Stimulated activated CD8-positive, alpha-beta memory T cell treated with anti-CD3 and anti-CD28 coated beads, Interleukin-12 subunit alpha, Interleukin-12 subunit beta, amount 100 ng/mL, for 24 hours (primary cell): ENCODE measurements around the gene PARP3.
"Not testable (repeated sequence)": the region's sequence is repeated elsewhere in the genome, so short reads cannot be mapped to it uniquely, and the experiment has no call there.

Experiments
- DNase-seq: peaks from one replicate; pipeline ENCODE4 v3.0.0-alpha.2; 2020; ENCODE audit errors: extremely low read depth

The PARP3 gene

GRCh38 chr3:51941798-51942602 is at the start of gene PARP3, which contains the start of gene RRP9:
Gene PARP3, plus strand, starts transcription at chr3:51942363. Its CDS starts 993 bp downstream, at chr3:51943356.
Gene RRP9, minus strand, starts transcription at chr3:51941904. Its CDS starts 37 bp downstream, at chr3:51941867.
- peak; percentile 100 for DNase-seq

GRCh38 chr3:51894391-51894790 is 47.8 kb upstream of the PARP3 start:
- no peak for DNase-seq

DNA sequence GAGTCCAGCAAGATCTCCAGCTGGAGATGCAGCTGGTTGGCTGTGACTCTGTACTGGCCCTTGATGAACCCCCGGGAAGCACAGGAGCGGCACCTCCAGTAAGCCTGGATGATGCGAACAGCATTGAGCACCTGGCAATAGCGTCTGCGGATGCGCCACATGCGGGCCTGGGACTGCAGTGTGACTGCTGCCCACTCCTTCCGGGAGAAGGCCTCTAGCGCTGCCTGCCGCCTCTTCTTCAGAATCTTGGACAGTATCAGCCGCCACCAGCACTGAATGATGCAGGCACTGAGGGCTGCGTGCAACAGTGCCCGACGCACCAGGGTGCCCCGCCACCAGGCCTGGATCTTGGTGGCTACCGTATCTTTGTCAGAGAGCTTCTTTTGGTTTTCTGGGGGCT is 47.2 kb upstream of the PARP3 start:
- no peak for DNase-seq

GRCh38 chr3:51896607-51897305 is 45.4 kb upstream of the PARP3 start:
- no peak for DNase-seq

DNA sequence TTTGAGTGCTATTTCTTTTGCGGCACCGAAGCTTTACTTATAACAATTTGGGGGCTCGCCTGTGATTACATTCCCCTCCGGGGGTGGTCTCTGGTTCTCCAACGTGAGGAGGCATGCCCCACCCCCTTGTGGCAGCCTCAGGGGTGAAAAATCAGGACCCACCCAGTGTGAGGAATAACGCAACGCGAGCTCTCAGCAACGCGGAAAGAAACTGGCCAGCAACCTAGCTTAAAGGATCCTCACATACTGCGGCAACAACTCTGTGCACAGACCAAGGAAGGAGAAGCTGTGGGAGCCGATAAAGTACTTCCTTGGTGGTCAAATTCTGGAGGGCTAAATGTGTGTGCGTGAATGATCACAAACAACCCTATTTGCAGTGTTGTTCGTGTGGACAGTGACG is 44.8 kb upstream of the PARP3 start:
- DNase-seq: no peak

- DNase-seq: not testable (repeated sequence)
These were observed 42.1 kb upstream of the PARP3 start for GRCh38 chr3:51900043-51900442.

GRCh38 chr3:51902361-51902760 is 39.8 kb upstream of the PARP3 start:
- DNase-seq: not testable (repeated sequence)

DNA sequence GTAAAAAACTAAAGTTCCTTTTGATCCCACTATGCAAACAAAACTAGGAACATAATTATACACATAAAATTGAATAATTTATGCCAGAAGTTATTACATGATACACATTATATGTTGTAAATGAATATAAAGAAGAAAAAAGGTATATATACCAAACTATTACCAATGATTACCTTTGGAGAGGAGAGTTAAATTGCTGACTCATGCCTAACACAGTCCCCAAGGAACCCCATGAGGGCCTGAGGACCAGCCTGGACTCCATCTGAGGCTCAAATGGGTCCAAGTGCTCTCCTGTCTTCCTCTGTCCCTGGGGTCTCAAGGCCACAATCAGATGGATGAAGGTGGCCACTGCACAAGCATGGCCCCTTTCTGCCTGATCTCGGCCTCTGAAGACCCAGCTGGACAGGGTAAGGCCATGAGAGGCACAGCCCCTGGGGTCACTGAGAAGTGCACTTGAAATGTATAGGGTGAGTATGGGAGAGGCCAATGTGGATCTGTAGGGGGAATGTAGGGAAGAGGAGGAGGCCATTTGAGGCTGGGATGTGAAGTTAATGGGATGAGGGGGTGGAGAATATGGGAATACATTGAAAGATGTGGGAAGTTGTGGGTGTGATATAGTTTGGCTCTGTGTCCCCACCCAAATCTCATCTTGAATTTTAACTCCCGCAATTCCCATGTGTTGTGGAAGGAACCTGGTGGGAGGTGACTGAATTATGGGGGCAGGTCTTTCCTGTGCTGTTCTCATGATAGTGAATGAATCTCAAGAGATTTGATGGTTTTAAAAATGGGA is 37.9 kb upstream of the PARP3 start:
- DNase-seq: no peak

GRCh38 chr3:51908026-51908425 is 34.1 kb upstream of the PARP3 start:
- DNase-seq: no peak

- DNase-seq: no peak
These were observed 25.7 kb upstream of the PARP3 start for GRCh38 chr3:51916418-51916817.

- no peak for DNase-seq
These were observed 21.0 kb upstream of the PARP3 start for GRCh38 chr3:51921081-51921578.

GRCh38 chr3:51927061-51927977 is 14.8 kb upstream of the PARP3 start:
- DNase-seq: no peak

DNA sequence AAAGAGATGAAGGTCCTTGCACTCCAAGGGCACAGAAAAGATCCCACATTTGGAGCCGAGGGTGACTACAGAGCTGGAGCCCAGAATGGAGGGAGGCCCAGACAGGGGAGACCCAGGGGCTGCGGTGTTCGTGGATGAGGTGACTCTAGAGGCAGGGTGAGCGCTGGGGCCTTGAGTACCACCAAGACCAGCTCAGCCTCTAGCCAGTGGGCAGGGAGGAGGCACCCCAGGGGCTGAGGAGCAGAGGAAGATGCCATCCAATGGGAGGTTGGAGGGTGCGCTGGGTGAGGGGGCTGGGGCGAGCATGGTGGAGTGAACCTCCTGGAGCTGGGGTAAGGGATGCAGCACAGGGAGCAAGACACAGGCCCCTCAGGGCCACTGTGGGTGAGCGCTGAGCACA is 13.7 kb upstream of the PARP3 start:
- no peak for DNase-seq

DNA sequence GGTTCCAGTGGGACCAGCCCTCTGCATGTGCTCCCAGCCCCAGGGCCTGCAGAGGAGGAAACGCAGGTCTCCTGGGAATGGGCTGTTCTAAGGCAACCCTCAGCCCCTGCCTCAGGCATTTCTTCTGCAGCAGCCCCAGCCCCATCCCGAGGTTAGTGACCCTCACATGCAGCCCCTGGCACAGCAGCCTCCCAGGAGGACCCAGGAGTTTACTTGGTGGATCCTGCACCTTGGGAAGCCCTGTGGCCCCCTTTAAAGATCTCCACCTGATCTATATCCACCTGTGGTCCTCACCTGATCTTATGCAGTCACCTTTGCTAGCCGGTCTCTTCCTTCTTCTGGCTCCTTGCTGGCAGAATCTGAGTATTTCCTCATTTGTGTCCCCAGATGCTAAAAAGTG is 13.2 kb upstream of the PARP3 start:
- not testable (repeated sequence) for DNase-seq

DNA sequence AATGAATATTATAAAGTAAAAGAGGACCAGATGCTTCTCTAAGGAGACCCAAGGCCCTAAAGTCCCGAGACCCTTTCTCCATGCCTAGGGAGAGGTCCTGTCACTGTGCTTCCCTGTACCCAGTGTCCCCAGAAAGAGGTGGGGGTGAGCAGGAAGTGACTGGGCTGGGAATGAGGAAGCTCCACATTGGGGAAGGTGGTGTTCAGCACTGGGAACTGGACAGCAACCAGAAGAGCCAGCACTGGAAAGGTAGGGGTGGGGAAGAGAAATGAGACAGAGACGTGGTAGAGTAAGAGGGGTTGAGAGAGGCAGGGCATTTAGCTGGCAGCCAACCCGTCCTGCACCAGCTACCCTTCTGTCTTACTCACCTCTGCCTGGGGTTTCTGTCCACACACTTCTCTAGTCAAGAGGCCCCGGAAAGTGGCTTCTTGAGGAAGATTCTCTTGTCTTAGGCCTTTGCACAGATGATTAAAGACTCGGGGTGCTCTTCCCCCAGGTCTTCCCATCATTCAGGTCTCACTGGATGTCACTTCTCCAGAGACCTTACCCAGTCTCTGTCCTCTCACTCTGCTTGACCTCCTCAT is 12.7 kb upstream of the PARP3 start:
- no peak for DNase-seq

DNA sequence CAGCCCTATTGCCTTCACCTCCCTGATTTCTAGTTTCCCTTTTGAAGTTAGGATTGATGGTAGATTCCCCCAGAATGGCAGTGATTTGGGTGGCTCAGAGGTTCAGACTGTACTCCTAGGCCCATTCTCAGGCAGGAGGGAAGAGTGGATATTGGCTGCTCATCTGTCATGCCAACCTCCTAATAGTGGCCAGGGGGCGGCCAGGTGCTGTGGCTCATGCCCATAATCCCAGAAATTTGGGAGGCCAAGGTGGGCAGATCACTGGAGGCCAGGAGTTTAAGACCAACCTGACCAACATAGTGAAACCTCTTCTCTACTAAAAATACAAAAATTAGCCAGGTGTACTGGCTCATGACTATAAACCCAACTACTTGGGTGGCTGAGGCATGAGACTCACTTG is 11.7 kb upstream of the PARP3 start:
- DNase-seq: no peak

- DNase-seq: no peak
These were observed 10.4 kb upstream of the PARP3 start for GRCh38 chr3:51931756-51932155.

- DNase-seq: no peak
These were observed 9.4 kb upstream of the PARP3 start for GRCh38 chr3:51932471-51933370.

- no peak for DNase-seq
These were observed 8.6 kb upstream of the PARP3 start for GRCh38 chr3:51933471-51934138.
